HG03460 (cell line): ENCODE measurements around the gene TSPAN3.
A peak's percentile ranks its signal among the peaks of the same experiment; 100 is the strongest.

Source experiments
- ATAC-seq: cut with Tn5 transposase; IDR thresholded peaks from one replicate; pipeline ENCODE4 v1.9.1; 2021; ENCODE audit not compliant: unreplicated experiment

Gene TSPAN3

GRCh38 chr15:77012868-77013267, 58.0 kb downstream of the TSPAN3 start:
- no peak for ATAC-seq

GRCh38 chr15:77012117-77012712, 58.7 kb downstream of the TSPAN3 start:
- no peak for ATAC-seq

GRCh38 chr15:77010857-77011256, 60.1 kb downstream of the TSPAN3 start:
- ATAC-seq: no peak

- ATAC-seq: no peak
Measured at GRCh38 chr15:77010312-77010686, 60.6 kb downstream of the TSPAN3 start.

GRCh38 chr15:77009646-77010311, 61.1 kb downstream of the TSPAN3 start:
- ATAC-seq: no peak

GRCh38 chr15:77009176-77009575, 61.7 kb downstream of the TSPAN3 start:
- no peak for ATAC-seq

- ATAC-seq: no peak
Measured at GRCh38 chr15:77004189-77004588, 66.7 kb downstream of the TSPAN3 start.

GRCh38 chr15:77002954-77003912, 67.7 kb downstream of the TSPAN3 start:
- peak; percentile 73 for ATAC-seq

- no peak for ATAC-seq
Measured at GRCh38 chr15:77002436-77002835, 68.5 kb downstream of the TSPAN3 start.

- ATAC-seq: no peak
Measured at GRCh38 chr15:77001966-77002365, 68.9 kb downstream of the TSPAN3 start.

GRCh38 chr15:77001351-77001750, 69.6 kb downstream of the TSPAN3 start:
- no peak for ATAC-seq

GRCh38 chr15:76999996-77000395, 70.9 kb downstream of the TSPAN3 start:
- ATAC-seq: no peak

GRCh38 chr15:76998663-76999285, 72.1 kb downstream of the TSPAN3 start:
- ATAC-seq: no peak

GRCh38 chr15:76996526-76997401, 74.1 kb downstream of the TSPAN3 start:
- no peak for ATAC-seq

GRCh38 chr15:76996076-76996525, 74.8 kb downstream of the TSPAN3 start:
- ATAC-seq: no peak

GRCh38 chr15:76994971-76995945, 75.7 kb downstream of the TSPAN3 start, which contains the start of gene PSTPIP1:
Gene PSTPIP1, plus strand, starts transcription at chr15:76995126. Its CDS starts 448 bp downstream, at chr15:76995574.
- no peak for ATAC-seq

GRCh38 chr15:76994496-76994895, 76.4 kb downstream of the TSPAN3 start:
- no peak for ATAC-seq

GRCh38 chr15:76994001-76994400, 76.9 kb downstream of the TSPAN3 start:
- ATAC-seq: no peak

GRCh38 chr15:76993114-76993725, 77.7 kb downstream of the TSPAN3 start:
- no peak for ATAC-seq
